HepG2 (cell line): ENCODE results near the gene ALDOA. TPM values are rescaled to one million over a fixed set of nuclear protein-coding genes. Genes with fewer than 3 reads are reported as not detected.

Source experiments
- ELF1 ChIP-seq: sonication (generic); formaldehyde crosslinking; IDR thresholded peaks from 2 replicates; pipeline ENCODE4 v1.4.0; 2020; ENCODE audit warnings: missing genetic modification reagents
- HOXD1 ChIP-seq: sonication (generic); formaldehyde crosslinking; IDR thresholded peaks from 2 replicates; pipeline ENCODE4 v1.5.0; 2020; ENCODE audit warnings: missing genetic modification reagents
- KDM3A ChIP-seq: IDR thresholded peaks from 2 replicates; pipeline ENCODE4 v1.6.1; 2018; ENCODE audit warnings: low read depth, missing compliant biosample characterization
- KLF13 ChIP-seq: sonication (generic); formaldehyde crosslinking; IDR thresholded peaks from 2 replicates; pipeline ENCODE4 v1.4.0; 2020; ENCODE audit warnings: mild to moderate bottlenecking, missing genetic modification reagents
- KLF6 ChIP-seq: IDR thresholded peaks from 2 replicates; pipeline ENCODE4 v1.8.0; 2016; ENCODE audit warnings: missing biosample characterization, missing genetic modification reagents
- NCOA1 ChIP-seq: sonication (generic); formaldehyde crosslinking; IDR thresholded peaks from 2 replicates; pipeline ENCODE4 v1.9.0; 2021; ENCODE audit warnings: missing genetic modification reagents
- TOE1 ChIP-seq: sonication (generic); formaldehyde crosslinking; IDR thresholded peaks from 2 replicates; pipeline ENCODE4 v1.4.0; 2020; ENCODE audit warnings: mild to moderate bottlenecking, missing genetic modification reagents
- TRIM24 ChIP-seq: sonication (generic); formaldehyde crosslinking; IDR thresholded peaks from 2 replicates; pipeline ENCODE4 v1.8.0; 2022; ENCODE audit warnings: mild to moderate bottlenecking, missing genetic modification reagents
- ZBTB37 ChIP-seq: sonication (generic); formaldehyde crosslinking; IDR thresholded peaks from 2 replicates; pipeline ENCODE4 v1.4.0; 2020; ENCODE audit warnings: mild to moderate bottlenecking, missing genetic modification reagents
- ZNF124 ChIP-seq: sonication (generic); formaldehyde crosslinking; IDR thresholded peaks from 2 replicates; pipeline ENCODE4 v1.4.0; 2020; ENCODE audit warnings: missing genetic modification reagents
- ZNF225 ChIP-seq: sonication (generic); formaldehyde crosslinking; IDR thresholded peaks from 2 replicates; pipeline ENCODE4 v1.4.0; 2020; ENCODE audit warnings: mild to moderate bottlenecking, missing genetic modification reagents
- ZNF280B ChIP-seq: sonication (generic); formaldehyde crosslinking; IDR thresholded peaks from 2 replicates; pipeline ENCODE4 v1.5.0; 2020; ENCODE audit warnings: missing genetic modification reagents, mild to moderate bottlenecking, borderline replicate concordance
- ZNF326 ChIP-seq: sonication (generic); formaldehyde crosslinking; IDR thresholded peaks from 2 replicates; pipeline ENCODE4 v1.4.0; 2020; ENCODE audit warnings: missing genetic modification reagents, borderline replicate concordance
- ZNF501 ChIP-seq: sonication (generic); formaldehyde crosslinking; IDR thresholded peaks from 2 replicates; pipeline ENCODE4 v1.5.1; 2020; ENCODE audit warnings: mild to moderate bottlenecking, moderate library complexity, missing genetic modification reagents
- ZNF512 ChIP-seq: sonication (generic); formaldehyde crosslinking; IDR thresholded peaks from 2 replicates; pipeline ENCODE4 v1.4.0; 2020; ENCODE audit warnings: mild to moderate bottlenecking, missing genetic modification reagents
- polyA plus RNA-seq, 8 experiments: library from polyadenylated mRNA; depleted of rRNA in 3 of 8; stranded (reverse) in 7 of 8; unstranded in 1 of 8; fragments of >200 nt; fragmentation: Illumina TruSeq in 4 of 8; extraction: Trizol in 4 of 8; gene quantifications; 2 replicates each; pipeline versions ENCODE4 v1.2.1 to v1.2.3, GENCODE V29; 2011 to 2016; ENCODE audit warnings: low read depth in 4 of 8, missing spikeins in 1 of 8, mixed read lengths in 1 of 8; ENCODE audit not compliant: insufficient read depth in 1 of 8
- total RNA-seq, 5 experiments: library from RNA; depleted of rRNA; stranded (reverse); fragments of >200 nt; fragmentation: Illumina TruSeq; extraction: Trizol; gene quantifications; 2 replicates each; pipeline ENCODE4 v1.2.3, GENCODE V29; 2016; ENCODE audit warnings: low read depth in 1 of 5
- TF ChIP-seq, protein P1 (sequence below): sonication (generic); formaldehyde crosslinking; IDR thresholded peaks from 2 replicates; pipeline ENCODE4 v1.5.0; 2020; ENCODE audit warnings: missing genetic modification reagents
- TF ChIP-seq, protein P2 (sequence below): sonication (generic); formaldehyde crosslinking; IDR thresholded peaks from 2 replicates; pipeline ENCODE4 v1.4.0; 2020; ENCODE audit warnings: missing genetic modification reagents
- TF ChIP-seq, protein P3 (sequence below): IDR thresholded peaks from 2 replicates; pipeline ENCODE4 v1.6.1; 2018; ENCODE audit warnings: missing genetic modification reagents, mild to moderate bottlenecking, missing compliant biosample characterization

The ALDOA gene
- total and polyA plus RNA-seq, 2 of the 13 experiments (the other 11 are each of a cell fraction or from before 2014, with no cell fraction given) = 925 to 1,884 TPM

GRCh38 chr16:30063893-30064728 lies 1.4 kb upstream of the ALDOA start (continued):
- TF ChIP-seq ZNF124 (CRISPR knock-in tag) (peak; percentile 89), TOE1 (no peak), HOXD1 (CRISPR knock-in tag) (no peak), ZBTB37 (peak; percentile 79), KDM3A (peak; percentile 66; the same call in 1 of the 2 replicates), ZNF501 (CRISPR knock-in tag) (peak; percentile 85), ZNF225 (CRISPR knock-in tag) (peak; percentile 16), ELF1 (CRISPR knock-in tag) (no peak), NCOA1 (CRISPR knock-in tag) (no peak), KLF6 (CRISPR knock-in tag) (peak; percentile 28; the same call in 1 of the 2 replicates), ZNF326 (no peak), KLF13 (CRISPR knock-in tag) (no peak), ZNF280B (CRISPR knock-in tag) (peak; percentile 85; the same call in 1 of the 2 replicates), ZNF512 (CRISPR knock-in tag) (no peak), TRIM24 (no peak)
- TF ChIP-seq, protein P1, sequence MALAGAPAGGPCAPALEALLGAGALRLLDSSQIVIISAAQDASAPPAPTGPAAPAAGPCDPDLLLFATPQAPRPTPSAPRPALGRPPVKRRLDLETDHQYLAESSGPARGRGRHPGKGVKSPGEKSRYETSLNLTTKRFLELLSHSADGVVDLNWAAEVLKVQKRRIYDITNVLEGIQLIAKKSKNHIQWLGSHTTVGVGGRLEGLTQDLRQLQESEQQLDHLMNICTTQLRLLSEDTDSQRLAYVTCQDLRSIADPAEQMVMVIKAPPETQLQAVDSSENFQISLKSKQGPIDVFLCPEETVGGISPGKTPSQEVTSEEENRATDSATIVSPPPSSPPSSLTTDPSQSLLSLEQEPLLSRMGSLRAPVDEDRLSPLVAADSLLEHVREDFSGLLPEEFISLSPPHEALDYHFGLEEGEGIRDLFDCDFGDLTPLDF (CRISPR knock-in tag) = no peak
- TF ChIP-seq, protein P2, sequence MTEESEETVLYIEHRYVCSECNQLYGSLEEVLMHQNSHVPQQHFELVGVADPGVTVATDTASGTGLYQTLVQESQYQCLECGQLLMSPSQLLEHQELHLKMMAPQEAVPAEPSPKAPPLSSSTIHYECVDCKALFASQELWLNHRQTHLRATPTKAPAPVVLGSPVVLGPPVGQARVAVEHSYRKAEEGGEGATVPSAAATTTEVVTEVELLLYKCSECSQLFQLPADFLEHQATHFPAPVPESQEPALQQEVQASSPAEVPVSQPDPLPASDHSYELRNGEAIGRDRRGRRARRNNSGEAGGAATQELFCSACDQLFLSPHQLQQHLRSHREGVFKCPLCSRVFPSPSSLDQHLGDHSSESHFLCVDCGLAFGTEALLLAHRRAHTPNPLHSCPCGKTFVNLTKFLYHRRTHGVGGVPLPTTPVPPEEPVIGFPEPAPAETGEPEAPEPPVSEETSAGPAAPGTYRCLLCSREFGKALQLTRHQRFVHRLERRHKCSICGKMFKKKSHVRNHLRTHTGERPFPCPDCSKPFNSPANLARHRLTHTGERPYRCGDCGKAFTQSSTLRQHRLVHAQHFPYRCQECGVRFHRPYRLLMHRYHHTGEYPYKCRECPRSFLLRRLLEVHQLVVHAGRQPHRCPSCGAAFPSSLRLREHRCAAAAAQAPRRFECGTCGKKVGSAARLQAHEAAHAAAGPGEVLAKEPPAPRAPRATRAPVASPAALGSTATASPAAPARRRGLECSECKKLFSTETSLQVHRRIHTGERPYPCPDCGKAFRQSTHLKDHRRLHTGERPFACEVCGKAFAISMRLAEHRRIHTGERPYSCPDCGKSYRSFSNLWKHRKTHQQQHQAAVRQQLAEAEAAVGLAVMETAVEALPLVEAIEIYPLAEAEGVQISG = peak; percentile 44; the same call in 1 of the 2 replicates
- TF ChIP-seq, protein P3, sequence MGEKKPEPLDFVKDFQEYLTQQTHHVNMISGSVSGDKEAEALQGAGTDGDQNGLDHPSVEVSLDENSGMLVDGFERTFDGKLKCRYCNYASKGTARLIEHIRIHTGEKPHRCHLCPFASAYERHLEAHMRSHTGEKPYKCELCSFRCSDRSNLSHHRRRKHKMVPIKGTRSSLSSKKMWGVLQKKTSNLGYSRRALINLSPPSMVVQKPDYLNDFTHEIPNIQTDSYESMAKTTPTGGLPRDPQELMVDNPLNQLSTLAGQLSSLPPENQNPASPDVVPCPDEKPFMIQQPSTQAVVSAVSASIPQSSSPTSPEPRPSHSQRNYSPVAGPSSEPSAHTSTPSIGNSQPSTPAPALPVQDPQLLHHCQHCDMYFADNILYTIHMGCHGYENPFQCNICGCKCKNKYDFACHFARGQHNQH (CRISPR knock-in tag) = peak; percentile 70; the same call in 1 of the 2 replicates
